ENCODE results near the gene GIT2. TPM values are rescaled to one million over a fixed set of nuclear protein-coding genes. Genes with fewer than 3 reads are reported as not detected.

GIT2 gene
- total and polyA plus RNA-seq, 2 experiments from 2014 or later = 15.8 to 20.9 TPM

GRCh38 chr12:109961201-109961600 lies 35.0 kb downstream of the GIT2 start:
- DNase-seq (ENCODE audit: low spot score) (no peak), ATAC-seq (no peak)
- no peaks in the 10 kb centered on the region for H3F3A ChIP-seq (replicated peaks; ENCODE audit: low read depth)
- no peak for TF ChIP-seq STAT1 (IDR thresholded peaks at IDR 0.05; ENCODE audit: unreplicated experiment)
- no peak for TF ChIP-seq EZH2phosphoT487 (IDR thresholded peaks at IDR 0.05; ENCODE audit: unreplicated experiment)
- TF ChIP-seq ZNF331 (CRISPR knock-in tag; IDR thresholded peaks at IDR 0.05; ENCODE audit: low read depth) = no peak
- TF ChIP-seq REST (IDR thresholded peaks at IDR 0.05; ENCODE audit: unreplicated experiment) = no peak
- H2AFZ ChIP-seq = no peak overlapping the region
- H3K36me3 ChIP-seq (ENCODE audit: insufficient read depth) = no peaks in the 10 kb centered on the region; the same call in 1 of the 2 replicates
- no peak overlapping the region for H3K27ac ChIP-seq (ENCODE audit: low read depth)
- Mint-ChIP-seq H3K27me3 (ENCODE audit: insufficient read depth, low read depth, poor library complexity) (peaks cover 2% of the 10 kb centered on the region), H3K36me3 (ENCODE audit: low read depth) (peaks cover 23% of the 10 kb centered on the region), H3K4me3 (no peak overlapping the region), H3K4me1 (no peaks in the 10 kb centered on the region), H3K9me3 (no peaks in the 10 kb centered on the region), H3K27ac (no peak overlapping the region)
- H4K20me1 ChIP-seq (replicated peaks; ENCODE audit: insufficient read depth) = no peaks in the 10 kb centered on the region
- no peaks in the 10 kb centered on the region for H3K79me2 ChIP-seq (replicated peaks; ENCODE audit: insufficient read depth)
- H3K27me3 ChIP-seq (ENCODE audit: insufficient read depth) = no peaks in the 10 kb centered on the region
- no peaks in the 10 kb centered on the region for H3K4me1 ChIP-seq (ENCODE audit: insufficient read depth)
- no peaks in the 10 kb centered on the region for H3K9me2 ChIP-seq (ENCODE audit: insufficient read depth)
- no peak overlapping the region for H3K4me2 ChIP-seq
- no peak overlapping the region for H3K4me3 ChIP-seq

- Histone ChIP-seq H4K20me1 (replicated peaks; ENCODE audit: insufficient read depth) (no peaks in the 10 kb centered on the region), H3F3A (replicated peaks; ENCODE audit: low read depth) (no peaks in the 10 kb centered on the region), H3K27me3 (ENCODE audit: insufficient read depth) (no peaks in the 10 kb centered on the region), H3K9me2 (ENCODE audit: insufficient read depth) (no peaks in the 10 kb centered on the region), H2AFZ (no peak overlapping the region), H3K36me3 (ENCODE audit: insufficient read depth) (no peaks in the 10 kb centered on the region; the same call in 1 of the 2 replicates), H3K4me3 (no peak overlapping the region), H3K79me2 (replicated peaks; ENCODE audit: insufficient read depth) (no peaks in the 10 kb centered on the region), H3K4me1 (ENCODE audit: insufficient read depth) (no peaks in the 10 kb centered on the region), H3K4me2 (no peak overlapping the region), H3K27ac (ENCODE audit: low read depth) (no peak overlapping the region)
- Mint-ChIP-seq H3K4me3 (no peak overlapping the region), H3K9me3 (no peaks in the 10 kb centered on the region), H3K36me3 (ENCODE audit: low read depth) (peaks cover 23% of the 10 kb centered on the region), H3K27me3 (ENCODE audit: insufficient read depth, low read depth, poor library complexity) (peaks cover 2% of the 10 kb centered on the region), H3K27ac (no peak overlapping the region), H3K4me1 (no peaks in the 10 kb centered on the region)
- ATAC-seq (no peak), DNase-seq (ENCODE audit: low spot score) (no peak)
- no peak for TF ChIP-seq STAT1 (IDR thresholded peaks at IDR 0.05; ENCODE audit: unreplicated experiment)
- no peak for TF ChIP-seq CTCF (conservative IDR thresholded peaks at IDR 0.05; ENCODE audit: low read depth in 2 of 2)
- TF ChIP-seq ZNF462 (CRISPR knock-in tag; IDR thresholded peaks at IDR 0.05) = no peak
Observed at GRCh38 chr12:109959411-109960093, 36.6 kb downstream of the GIT2 start.

Data from GM23338 (cell line).